DLD1 (cell line): ENCODE measurements around the gene HECA.
"Not testable (repeated sequence)": the region's sequence is repeated elsewhere in the genome, so short reads cannot be mapped to it uniquely, and the experiment has no call there.

Source experiments
- in situ Hi-C: cut with HindIII; loops from 2 replicates; pipeline ENCODE4 v1.10.0; 2017; ENCODE audit warnings: low sequenced_read_pairs

Gene HECA

GRCh38 chr6:139198529-139199288 lies 63.8 kb downstream of the HECA start:
- in situ Hi-C loops: no loop called here

GRCh38 chr6:139201378-139201777 lies 66.5 kb downstream of the HECA start:
- in situ Hi-C loops: no loop called here

GRCh38 chr6:139204978-139205377 lies 70.1 kb downstream of the HECA start:
- in situ Hi-C loops: no loop called here

- in situ Hi-C loops: no loop called here
Measured at GRCh38 chr6:139205843-139206242, 71.0 kb downstream of the HECA start.

- in situ Hi-C loops: not testable (repeated sequence)
Measured at GRCh38 chr6:139210766-139211165, 75.9 kb downstream of the HECA start.

GRCh38 chr6:139212460-139212859 lies 77.6 kb downstream of the HECA start:
- in situ Hi-C loops: not testable (repeated sequence)

- in situ Hi-C loops: no loop called here
Measured at GRCh38 chr6:139219271-139219729, 84.4 kb downstream of the HECA start.

GRCh38 chr6:139219746-139220145 lies 84.9 kb downstream of the HECA start:
- in situ Hi-C loops: no loop called here

- in situ Hi-C loops: not testable (repeated sequence)
Measured at GRCh38 chr6:139228387-139228786, 93.5 kb downstream of the HECA start.
